HG03097 (cell line): ENCODE measurements around the gene LY6G6D.
"Not testable (repeated sequence)": the region's sequence is repeated elsewhere in the genome, so short reads cannot be mapped to it uniquely, and the experiment has no call there.

Source experiments
- ATAC-seq: cut with Tn5 transposase; IDR thresholded peaks from one replicate; pipeline ENCODE4 v1.9.1; 2021; ENCODE audit not compliant: unreplicated experiment, low FRiP score

LY6G6D gene

GRCh38 chr6:31691564-31692108, 23.5 kb upstream of the LY6G6D start:
- ATAC-seq = no peak

GRCh38 chr6:31692353-31692752, 22.8 kb upstream of the LY6G6D start:
- no peak for ATAC-seq

DNA sequence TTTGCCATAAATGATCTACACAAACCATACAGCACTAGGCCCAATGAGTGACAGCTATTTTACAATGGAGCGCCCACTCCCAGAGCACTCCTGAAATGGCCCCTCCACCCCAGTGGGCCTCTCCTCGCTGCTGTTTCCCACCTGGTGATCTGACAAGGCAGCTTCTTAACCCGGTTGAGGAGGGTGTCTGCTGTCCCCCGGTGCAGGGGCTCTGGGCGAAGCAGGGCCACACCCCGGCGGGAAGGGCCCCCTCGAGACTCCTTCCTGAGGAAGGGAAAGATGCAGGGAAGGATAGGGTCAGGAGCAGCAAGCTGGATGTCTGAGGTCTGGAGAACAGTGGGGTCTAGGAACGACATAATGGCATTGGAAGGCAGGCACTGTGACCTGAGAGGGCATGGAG, 22.3 kb upstream of the LY6G6D start:
- ATAC-seq = no peak

DNA sequence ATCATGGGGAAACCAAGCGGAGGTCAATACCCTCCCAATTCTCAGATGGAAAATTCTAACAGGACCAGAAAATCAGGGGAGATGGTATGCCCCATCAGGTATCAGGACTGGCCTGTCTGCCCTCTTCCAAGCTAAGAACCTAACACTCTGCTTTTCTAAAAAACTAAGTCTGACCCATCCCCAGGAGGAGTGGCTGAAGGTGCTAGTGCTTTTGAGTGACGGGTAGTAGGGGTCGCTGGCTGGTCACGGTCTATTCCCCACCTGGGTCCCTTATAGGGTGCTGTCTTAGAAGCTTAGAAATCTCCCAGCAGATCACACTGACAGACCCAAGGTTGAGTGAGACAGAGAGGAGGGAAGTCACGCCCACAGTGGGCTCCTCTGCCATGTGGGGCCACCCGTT, 21.6 kb upstream of the LY6G6D start:
- ATAC-seq = no peak

DNA sequence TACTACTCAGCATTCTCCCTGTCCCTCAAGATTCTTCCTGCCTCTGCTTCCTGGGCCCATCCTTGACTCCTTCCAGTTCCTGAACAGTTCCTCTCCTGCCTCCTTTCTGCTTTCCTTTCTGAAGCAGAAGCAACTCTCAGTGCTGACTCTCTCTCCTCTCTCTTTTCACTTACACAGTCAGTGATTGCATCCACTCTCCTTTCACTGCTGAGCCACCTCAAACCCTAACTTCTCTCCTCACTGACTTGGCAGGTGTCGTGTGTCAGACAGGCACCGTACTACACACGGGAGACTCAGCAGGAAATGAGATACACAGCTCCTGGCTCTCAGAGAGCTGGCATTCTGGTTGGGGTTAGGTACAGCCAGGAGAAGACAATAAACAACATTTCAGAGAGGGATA, 17.6 kb upstream of the LY6G6D start:
- no peak for ATAC-seq

DNA sequence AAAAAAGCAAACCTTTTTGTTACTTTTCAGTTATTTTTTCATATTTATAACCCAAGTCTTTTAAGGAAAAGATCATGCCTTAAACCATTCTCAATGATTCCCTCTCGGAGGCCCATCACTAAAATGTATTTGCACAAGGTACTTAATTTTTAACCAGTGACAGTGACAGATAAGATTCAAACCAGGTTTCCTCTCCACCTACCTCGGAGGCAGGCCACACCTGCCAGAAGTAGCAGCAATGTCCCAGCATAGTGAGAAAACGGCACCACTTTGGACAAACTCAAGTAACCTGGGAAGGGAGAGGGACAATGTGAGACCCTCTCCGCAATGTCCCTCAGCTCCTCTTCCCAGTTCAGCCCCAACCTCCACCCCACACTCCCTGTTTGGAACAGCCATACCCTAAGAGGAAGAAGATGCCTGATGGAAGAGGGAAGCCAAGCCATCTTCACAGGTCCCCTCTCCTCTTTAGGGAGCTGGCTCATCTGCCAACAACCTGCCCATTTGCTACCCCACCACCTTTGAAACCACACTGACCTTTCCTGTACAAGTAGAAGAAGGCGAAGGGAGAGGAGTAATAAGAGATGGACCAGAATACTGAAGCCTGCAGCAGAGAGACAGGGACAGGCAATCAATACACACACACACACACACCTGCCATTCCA, 14.3 kb upstream of the LY6G6D start:
- no peak for ATAC-seq

GRCh38 chr6:31701666-31702404, 13.3 kb upstream of the LY6G6D start:
- no peak for ATAC-seq

- no peak for ATAC-seq
These were observed 12.7 kb upstream of the LY6G6D start for GRCh38 chr6:31702405-31702818.

DNA sequence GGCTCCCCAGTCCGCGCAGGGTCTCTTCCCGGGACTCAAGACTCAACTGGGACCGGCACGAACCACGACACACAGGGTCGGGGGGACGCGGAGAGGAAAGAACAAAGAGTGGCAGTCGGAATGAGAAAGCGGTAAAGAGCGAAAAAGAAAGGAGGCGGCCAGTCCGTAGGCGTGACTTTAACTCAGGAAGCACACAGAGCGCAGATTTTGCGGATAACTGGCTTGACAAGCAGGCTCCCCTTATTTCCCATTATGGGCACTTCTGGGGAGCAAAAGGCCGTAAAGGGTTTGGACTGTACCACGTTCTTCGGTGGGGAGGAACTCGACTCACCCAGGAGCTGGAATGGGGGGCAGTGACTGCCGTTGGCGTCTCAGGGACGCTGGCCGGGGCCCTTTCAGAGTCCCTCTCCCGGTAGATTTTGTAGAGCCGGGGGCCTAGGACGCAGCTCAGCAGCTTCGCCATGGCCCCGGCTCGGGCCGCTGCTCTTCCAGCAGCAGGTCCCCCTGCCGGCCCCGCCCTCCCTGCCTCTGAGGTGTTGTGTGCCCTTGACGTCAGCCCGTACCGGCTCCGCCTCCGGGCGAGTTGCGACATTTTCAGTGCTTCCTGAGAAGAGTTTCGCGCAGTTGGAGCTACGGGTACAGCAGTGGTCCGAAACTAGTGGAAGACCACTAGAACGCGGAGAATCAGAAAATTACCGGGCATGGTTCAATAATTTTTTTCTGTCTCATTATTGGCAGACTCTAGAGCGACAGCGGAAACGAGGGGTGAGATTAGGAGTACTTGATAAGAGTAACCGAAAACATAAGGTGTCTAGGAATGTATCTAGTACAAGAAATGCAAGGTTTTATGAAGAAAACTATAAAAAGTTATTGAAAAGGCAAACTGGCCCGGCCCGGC, 12.1 kb upstream of the LY6G6D start, which contains the start of gene ABHD16A:
TSS of gene ABHD16A (minus strand) at position 506 of the 898 bp plus-strand sequence. CDS start at position 463, 43 bp downstream.
- ATAC-seq = peak; percentile 83

DNA sequence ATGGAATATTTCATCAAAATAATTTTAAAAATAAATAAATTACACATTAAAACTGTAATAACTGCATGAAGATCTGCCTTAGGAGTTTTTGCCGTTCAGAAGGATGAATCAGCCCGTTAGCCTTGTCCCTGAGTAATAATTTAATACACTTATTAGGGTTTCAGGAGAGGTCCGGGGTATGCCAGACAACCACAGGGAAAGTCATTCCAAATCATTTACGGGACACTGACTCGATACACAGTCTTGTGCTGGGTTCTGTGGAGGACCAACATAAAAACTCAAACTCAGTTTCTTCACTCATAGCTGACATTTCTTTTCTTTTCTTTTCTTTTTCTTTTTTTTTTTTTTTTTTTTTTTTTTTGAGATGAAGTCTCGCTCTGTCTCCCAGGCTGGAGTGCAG, 9.2 kb upstream of the LY6G6D start:
- no peak for ATAC-seq

GRCh38 chr6:31706599-31706998, 8.5 kb upstream of the LY6G6D start, which contains the start of gene LY6G6F:
Gene LY6G6F, plus strand, starts transcription at chr6:31706866. Its CDS starts 41 bp downstream, at chr6:31706907.
- ATAC-seq = no peak

GRCh38 chr6:31707701-31708100, 7.4 kb upstream of the LY6G6D start:
- ATAC-seq = no peak

DNA sequence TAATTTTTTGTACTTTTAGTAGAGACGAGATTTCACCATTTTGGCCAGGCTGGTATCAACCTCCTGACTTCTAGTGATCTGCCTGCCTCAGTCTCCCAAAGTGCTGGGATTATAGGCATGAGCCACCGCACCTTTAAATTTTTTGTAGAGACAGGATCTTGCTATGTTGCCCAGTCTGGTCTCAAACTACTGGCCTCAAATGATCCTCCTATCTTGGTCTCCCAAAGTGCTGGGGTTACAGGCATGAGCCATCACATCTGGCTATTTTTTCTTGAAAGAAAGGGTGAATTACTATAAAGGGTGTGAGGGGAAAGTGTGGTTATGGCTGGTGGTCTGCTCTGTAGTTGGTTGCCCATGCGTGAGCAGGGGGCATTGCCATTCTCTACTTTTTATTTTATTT, 6.9 kb upstream of the LY6G6D start:
- ATAC-seq = no peak

- not testable (repeated sequence) for ATAC-seq
These were observed 6.0 kb upstream of the LY6G6D start for GRCh38 chr6:31709157-31709556.

DNA sequence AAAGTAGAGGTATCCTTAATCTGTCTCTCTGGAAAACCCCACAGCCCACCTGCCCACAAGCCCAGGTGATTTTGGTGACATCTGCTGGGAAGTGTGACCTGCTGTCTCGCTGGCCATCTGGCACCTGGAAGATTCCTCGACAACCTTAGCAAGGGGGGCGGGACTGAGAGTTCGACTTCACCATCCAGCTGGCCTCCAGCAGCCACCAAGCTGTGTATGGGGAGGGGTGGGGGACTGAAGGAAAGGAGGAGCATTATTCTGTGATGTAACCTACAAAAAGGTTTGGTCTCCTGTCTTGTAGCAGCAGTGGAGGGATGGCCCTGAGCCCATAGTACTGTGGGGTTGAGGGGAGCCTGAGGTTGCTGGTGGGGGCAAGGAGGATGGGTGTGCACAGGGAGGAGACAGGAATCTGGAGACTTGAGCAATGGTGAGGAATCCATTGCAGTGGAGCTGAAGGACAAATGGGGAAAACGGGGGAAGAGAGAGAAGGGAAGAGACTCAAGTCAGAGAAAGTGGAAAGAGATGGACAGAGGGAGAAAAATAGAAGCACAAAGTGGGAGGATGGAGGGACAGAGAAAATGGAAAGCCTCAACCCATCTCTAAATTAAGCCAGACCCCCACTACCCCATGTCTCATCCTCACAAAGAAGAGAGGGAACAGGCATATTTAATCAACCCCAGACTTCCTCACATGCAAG, 4.5 kb upstream of the LY6G6D start:
- no peak for ATAC-seq

GRCh38 chr6:31711233-31711632, 3.9 kb upstream of the LY6G6D start:
- no peak for ATAC-seq

- ATAC-seq = no peak
These were observed 2.9 kb upstream of the LY6G6D start for GRCh38 chr6:31712296-31712695.

GRCh38 chr6:31713465-31713864, 1.7 kb upstream of the LY6G6D start:
- no peak for ATAC-seq

GRCh38 chr6:31713991-31714684, 1.0 kb upstream of the LY6G6D start:
- ATAC-seq = no peak
